GM15510 (cell line): ENCODE results near the gene ABCC4.

Source experiments
- POLR2A ChIP-seq: IDR thresholded peaks from 3 replicates; pipeline ENCODE4 v1.6.1; 2011; ENCODE audit warnings: borderline replicate concordance; ENCODE audit not compliant: insufficient read length; ENCODE audit errors: extremely low read depth

Gene ABCC4

GRCh38 chr13:95180513-95181245, 120.6 kb downstream of the ABCC4 start:
- TF ChIP-seq POLR2A, result no peak

- TF ChIP-seq POLR2A, result no peak
Measured at GRCh38 chr13:95176611-95177259, 124.5 kb downstream of the ABCC4 start.

GRCh38 chr13:95174517-95174916, 126.7 kb downstream of the ABCC4 start:
- TF ChIP-seq POLR2A, result no peak

GRCh38 chr13:95168191-95168590, 133.1 kb downstream of the ABCC4 start:
- TF ChIP-seq POLR2A, result no peak

- TF ChIP-seq POLR2A, result no peak
Measured at GRCh38 chr13:95164830-95165229, 136.4 kb downstream of the ABCC4 start.

- TF ChIP-seq POLR2A, result no peak
Measured at GRCh38 chr13:95160112-95160906, 140.9 kb downstream of the ABCC4 start.

GRCh38 chr13:95159458-95159857, 141.8 kb downstream of the ABCC4 start:
- no peak for TF ChIP-seq POLR2A

- no peak for TF ChIP-seq POLR2A
Measured at GRCh38 chr13:95156208-95156607, 145.0 kb downstream of the ABCC4 start.

GRCh38 chr13:95155504-95155903, 145.7 kb downstream of the ABCC4 start:
- no peak for TF ChIP-seq POLR2A

GRCh38 chr13:95155093-95155492, 146.2 kb downstream of the ABCC4 start:
- TF ChIP-seq POLR2A, result no peak

GRCh38 chr13:95154413-95154886, 146.8 kb downstream of the ABCC4 start:
- TF ChIP-seq POLR2A, result no peak

- TF ChIP-seq POLR2A, result no peak
Measured at GRCh38 chr13:95153647-95154412, 147.4 kb downstream of the ABCC4 start.

- no peak for TF ChIP-seq POLR2A
Measured at GRCh38 chr13:95151942-95152587, 149.2 kb downstream of the ABCC4 start.

GRCh38 chr13:95150555-95150954, 150.7 kb downstream of the ABCC4 start:
- no peak for TF ChIP-seq POLR2A
